Stimulated activated effector memory CD8-positive, alpha-beta T cell treated with anti-CD3 and anti-CD28 coated beads, Interleukin-12 subunit alpha, Interleukin-12 subunit beta, amount 100 ng/mL, for 72 hours (primary cell): ENCODE data around the gene NOP10.
"Not testable (repeated sequence)": the region's sequence is repeated elsewhere in the genome, so short reads cannot be mapped to it uniquely, and the experiment has no call there.

Experiments used
- ATAC-seq: fragments of 150-1000 bp; cut with Tn5 transposase; 2 replicates; pipeline ENCODE4 v1.10.0; 2021
- DNase-seq, 2 donors: peaks; one replicate each; pipeline ENCODE4 v3.0.0; 2021 to 2022; ENCODE audit warnings: low spot score in 2 of 2
- H3K27ac Mint-ChIP-seq: one replicate; pipeline ENCODE4 v1.8.0; 2022; ENCODE audit warnings: mild to moderate bottlenecking, mixed read lengths
- H3K36me3 Mint-ChIP-seq: one replicate; pipeline ENCODE4 v1.8.0; 2022; ENCODE audit warnings: mild to moderate bottlenecking, mixed read lengths
- H3K4me1 Mint-ChIP-seq: one replicate; pipeline ENCODE4 v1.8.0; 2022; ENCODE audit warnings: mixed read lengths
- H3K4me3 Mint-ChIP-seq: one replicate; pipeline ENCODE4 v1.8.0; 2022; ENCODE audit warnings: mild to moderate bottlenecking, mixed read lengths
- H3K9me3 Mint-ChIP-seq: one replicate; pipeline ENCODE4 v1.8.0; 2022; ENCODE audit warnings: mixed read lengths

Gene NOP10

DNA sequence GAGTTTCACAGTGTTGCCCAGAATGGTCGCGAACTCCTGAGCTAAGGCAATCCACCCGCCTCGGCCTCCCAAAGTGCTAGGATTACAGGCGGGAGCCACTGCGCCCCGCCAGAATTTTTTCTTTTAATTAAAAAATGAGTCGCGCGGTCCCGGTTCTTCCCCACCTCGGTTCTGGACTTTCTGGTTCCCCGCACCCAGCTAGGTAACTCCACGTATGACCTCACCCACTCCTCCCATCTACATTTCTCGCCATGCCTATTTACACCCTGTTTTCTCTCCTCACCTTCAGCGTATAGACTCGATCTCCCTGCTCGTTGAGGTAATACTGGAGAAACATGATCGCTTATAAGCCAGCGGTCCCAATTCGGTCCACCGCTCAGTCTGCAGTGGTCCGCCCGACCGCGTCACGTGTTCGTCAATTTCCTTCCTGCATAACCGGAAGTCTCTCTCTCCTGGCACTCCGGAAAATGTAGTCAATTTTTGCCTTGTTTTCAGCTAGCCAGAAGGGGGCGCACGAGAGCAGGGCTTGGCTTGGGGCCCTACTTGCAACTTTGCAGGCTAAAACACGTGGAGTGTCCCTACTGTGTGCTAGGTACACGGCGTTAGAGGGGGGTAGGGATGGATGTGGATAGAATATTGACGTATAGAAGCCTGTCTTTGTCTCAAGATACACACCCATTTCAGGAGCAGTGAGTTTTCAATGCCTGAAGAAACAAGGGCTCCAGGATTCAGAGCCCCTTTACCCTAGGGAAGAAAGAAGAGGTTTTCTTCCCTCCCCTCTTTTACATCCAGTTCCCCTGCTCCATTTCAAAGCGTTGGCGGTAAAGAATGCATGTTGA, at the start of gene NOP10, which contains the start of gene NUTM1:
Gene NOP10 (minus strand): TSS at position 400 of the 839 bp plus-strand sequence. CDS start 63 bp downstream, at position 337.
Gene NUTM1 (plus strand): TSS at position 579 of the 839 bp plus-strand sequence. CDS start 382 bp downstream, outside the sequence.
- peak; percentile 95 for ATAC-seq
- peaks cover 44% of the 10 kb centered on the region for H3K36me3 Mint-ChIP-seq
- no peak within 1 kb of the TSS for H3K4me3 Mint-ChIP-seq

DNA sequence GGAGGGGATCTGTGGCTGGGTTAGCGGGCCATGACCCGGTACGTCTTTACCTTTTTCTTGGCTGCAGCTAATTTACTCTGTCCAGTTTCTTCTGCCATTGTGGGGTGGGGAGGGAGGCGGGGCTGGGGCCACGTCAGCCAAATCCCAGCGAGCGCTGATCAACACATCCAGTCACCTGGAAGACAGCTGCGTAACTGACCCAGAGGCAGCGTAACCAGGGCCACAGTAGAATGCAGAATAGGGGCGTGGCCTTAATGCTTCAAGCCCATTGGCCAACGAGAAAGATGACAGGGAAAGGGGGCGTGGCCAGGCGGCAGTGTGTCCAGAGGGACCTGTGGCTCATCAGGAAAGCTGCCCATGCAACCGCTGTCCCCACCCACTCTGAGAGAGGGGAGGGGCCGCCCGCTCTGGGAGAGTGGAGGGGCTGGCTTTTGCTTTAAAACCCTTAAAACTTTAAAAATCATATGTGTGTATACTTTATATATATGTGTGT, 46.7 kb upstream of the NOP10 start:
- not testable (repeated sequence) for H3K27ac Mint-ChIP-seq, H3K36me3 Mint-ChIP-seq, H3K4me1 Mint-ChIP-seq, DNase-seq, H3K4me3 Mint-ChIP-seq, ATAC-seq, H3K9me3 Mint-ChIP-seq

More for the DNA sequence above, at the start of gene NOP10, which contains the start of gene NUTM1:
- peak; percentile 94 to 98 for DNase-seq
- peaks cover 12% of the 10 kb centered on the region for H3K4me1 Mint-ChIP-seq
- H3K9me3 Mint-ChIP-seq, result no peaks in the 10 kb centered on the region
- no peak within 1 kb of the TSS for H3K27ac Mint-ChIP-seq

DNA sequence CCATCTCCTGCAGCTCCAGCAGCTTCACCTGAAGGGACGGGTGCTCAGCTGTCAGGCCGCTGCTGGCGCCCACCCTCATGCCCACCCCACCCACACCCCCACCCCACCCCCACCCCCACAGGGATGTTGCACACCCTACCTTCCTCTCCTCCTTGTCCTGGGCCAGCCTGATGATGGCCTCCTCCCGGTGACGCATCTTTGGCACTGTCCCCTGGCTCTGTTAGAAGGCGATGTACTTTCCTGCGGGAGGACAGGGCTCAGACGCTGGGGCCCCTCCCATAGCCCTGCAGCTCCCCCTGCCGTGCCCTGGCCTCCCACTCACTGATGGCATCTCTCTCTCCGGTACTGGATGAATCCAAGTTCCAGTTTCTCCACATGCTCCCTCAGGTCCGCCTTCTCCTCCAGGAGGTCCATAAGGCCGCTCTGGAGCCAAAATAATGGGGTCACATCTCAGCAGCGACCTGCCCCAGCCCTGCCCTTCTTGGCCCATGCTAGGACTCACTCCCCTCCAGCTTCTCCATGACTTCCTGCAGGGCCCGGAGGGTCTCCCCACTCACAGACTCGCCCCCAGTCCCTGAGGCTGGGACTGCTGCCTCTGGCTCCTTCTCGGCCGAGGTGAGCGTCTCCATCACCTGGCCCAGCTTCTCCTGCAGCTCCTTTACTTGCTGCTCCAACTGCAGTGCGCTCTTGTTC, 39.0 kb upstream of the NOP10 start:
- not testable (repeated sequence) for H3K9me3 Mint-ChIP-seq, DNase-seq, ATAC-seq, H3K27ac Mint-ChIP-seq, H3K4me1 Mint-ChIP-seq, H3K4me3 Mint-ChIP-seq
- peaks cover 12% of the 10 kb centered on the region for H3K36me3 Mint-ChIP-seq

DNA sequence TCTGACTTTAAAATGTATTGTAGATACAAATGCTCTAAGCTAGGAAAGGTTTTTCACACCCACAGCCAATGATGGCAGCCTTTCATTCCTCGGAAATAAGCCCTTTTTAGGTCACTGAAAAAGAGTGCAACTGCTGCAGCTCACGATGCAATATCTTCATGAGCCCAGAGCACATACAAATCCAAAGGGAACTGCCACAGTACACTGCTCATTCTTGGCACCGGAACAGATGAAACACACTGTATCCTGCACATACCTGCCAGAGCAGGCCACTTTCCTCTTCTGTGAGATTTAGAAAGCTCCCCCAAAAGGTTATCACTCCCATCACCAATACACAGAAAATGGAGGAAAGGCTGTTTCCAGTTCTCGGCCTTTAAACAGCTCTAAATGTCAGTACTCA, 37.6 kb upstream of the NOP10 start:
- not testable (repeated sequence) for H3K4me1 Mint-ChIP-seq, H3K9me3 Mint-ChIP-seq, DNase-seq, H3K27ac Mint-ChIP-seq, H3K4me3 Mint-ChIP-seq, ATAC-seq
- peaks cover 12% of the 10 kb centered on the region for H3K36me3 Mint-ChIP-seq

DNA sequence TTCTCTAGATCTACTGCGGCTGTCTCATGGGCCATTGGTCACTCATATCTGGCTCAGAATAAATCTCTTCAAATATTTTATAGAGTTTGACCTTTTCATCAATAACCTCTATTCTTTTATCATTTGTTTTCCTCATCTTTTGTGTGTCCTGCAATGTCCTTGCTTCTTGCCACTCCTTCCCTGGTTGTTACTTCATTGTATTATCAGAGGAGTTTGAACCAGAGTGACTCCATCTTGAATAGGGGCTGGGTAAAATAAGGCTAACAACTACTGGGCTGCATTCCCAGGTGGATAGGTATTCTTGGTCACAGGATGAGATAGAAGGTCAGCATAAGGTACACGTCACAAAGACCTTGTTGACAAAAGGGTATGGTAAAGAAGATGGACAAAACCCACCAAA, 33.9 kb upstream of the NOP10 start:
- ATAC-seq (no peak), DNase-seq (no peak)
- H3K27ac Mint-ChIP-seq, result no peak overlapping the region
- H3K4me3 Mint-ChIP-seq, result no peak overlapping the region
- H3K36me3 Mint-ChIP-seq, result peaks cover 12% of the 10 kb centered on the region
- no peaks in the 10 kb centered on the region for H3K9me3 Mint-ChIP-seq
- H3K4me1 Mint-ChIP-seq, result no peaks in the 10 kb centered on the region

DNA sequence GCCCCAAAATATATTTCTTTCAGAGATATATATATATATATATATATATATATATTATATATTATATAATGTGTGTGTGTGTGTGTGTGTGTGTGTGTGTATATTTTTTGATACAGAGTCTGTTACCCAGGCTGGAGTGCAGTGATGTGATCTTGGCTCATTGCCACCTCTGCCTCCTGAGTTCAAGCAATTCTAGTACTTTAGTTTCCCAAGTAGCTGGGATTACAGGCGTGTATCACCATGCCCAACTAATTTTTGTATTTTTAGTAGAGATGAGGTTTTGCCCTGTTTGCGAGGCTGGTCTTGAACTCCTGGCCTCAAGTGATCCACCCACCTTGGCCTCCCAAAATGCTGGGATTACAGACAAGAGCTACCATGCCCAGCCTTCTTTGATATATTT, 32.6 kb upstream of the NOP10 start:
- ATAC-seq, H3K9me3 Mint-ChIP-seq, H3K36me3 Mint-ChIP-seq, H3K4me3 Mint-ChIP-seq, H3K4me1 Mint-ChIP-seq, H3K27ac Mint-ChIP-seq, DNase-seq: not testable (repeated sequence)

DNA sequence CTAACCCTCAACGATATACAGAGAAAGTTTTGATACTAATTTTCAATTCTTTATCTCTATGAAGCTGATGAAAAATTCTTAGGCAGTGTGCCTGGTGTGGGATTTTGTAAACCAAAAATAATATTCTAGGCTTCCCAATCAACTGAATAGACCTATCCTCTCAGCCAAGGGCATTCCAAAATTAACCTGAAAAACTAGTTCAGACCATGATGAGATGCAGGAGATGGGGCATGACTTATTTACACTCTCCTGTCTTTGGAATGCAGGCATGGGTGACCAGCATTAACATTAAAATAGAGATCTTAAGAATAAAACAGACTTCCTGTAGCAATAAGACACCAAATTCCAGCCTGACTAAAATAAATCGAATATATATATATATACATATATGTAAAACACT, 31.9 kb upstream of the NOP10 start:
- no peak overlapping the region for H3K27ac Mint-ChIP-seq
- peaks cover 7% of the 10 kb centered on the region for H3K36me3 Mint-ChIP-seq
- peaks cover 5% of the 10 kb centered on the region for H3K4me1 Mint-ChIP-seq
- DNase-seq (no peak), ATAC-seq (no peak)
- no peak overlapping the region for H3K4me3 Mint-ChIP-seq
- no peaks in the 10 kb centered on the region for H3K9me3 Mint-ChIP-seq

DNA sequence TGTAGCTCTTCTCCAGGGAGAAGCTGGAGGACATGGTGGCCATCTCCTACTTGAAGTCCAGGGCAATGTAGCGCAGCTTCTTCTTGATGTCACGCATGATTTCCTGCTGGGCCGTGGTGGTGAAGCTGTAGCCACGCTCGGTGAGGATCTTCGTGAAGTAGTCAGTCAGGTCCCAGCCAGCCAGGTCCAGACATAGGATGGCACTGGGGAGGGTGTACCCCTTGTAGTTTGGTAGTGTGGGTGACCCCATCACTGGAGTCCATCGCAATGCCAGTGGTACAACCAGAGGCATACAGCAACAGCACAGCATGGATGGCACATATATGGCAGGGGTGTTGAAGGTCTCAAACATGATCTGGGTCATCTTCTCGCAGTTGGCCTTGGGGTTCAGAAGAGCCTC, 31.0 kb upstream of the NOP10 start:
- peaks cover 7% of the 10 kb centered on the region for H3K36me3 Mint-ChIP-seq
- H3K9me3 Mint-ChIP-seq, result no peaks in the 10 kb centered on the region
- H3K4me1 Mint-ChIP-seq, result peaks cover 14% of the 10 kb centered on the region
- H3K27ac Mint-ChIP-seq, result peak overlapping the region; percentile 3
- DNase-seq (no peak), ATAC-seq (no peak)
- no peak overlapping the region for H3K4me3 Mint-ChIP-seq

DNA sequence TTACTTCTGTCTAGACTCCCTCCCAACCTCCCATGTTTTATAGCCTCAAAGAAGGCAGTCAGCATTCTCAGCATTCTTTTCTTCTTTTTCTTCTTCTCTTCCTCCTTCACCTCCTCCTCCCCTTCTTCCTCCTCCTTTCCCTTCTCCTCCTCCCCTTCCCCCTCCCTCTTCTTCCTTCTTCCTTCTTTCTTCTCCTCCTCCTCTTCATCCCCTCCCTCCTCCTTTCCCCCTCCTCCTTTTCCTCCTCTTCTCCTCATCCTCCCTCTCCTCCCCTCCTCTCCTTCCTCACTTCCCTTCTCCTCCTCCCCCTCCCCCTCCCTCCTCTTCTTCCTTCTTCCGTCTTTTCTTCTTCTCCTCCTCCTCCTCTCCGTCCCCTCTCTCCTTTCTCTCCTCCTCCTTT, 27.7 kb upstream of the NOP10 start:
- no peak for ATAC-seq
- H3K27ac Mint-ChIP-seq, result peak overlapping the region; percentile 68
- no peaks in the 10 kb centered on the region for H3K9me3 Mint-ChIP-seq
- DNase-seq, result no peak
- H3K4me1 Mint-ChIP-seq, result peaks cover 29% of the 10 kb centered on the region
- no peak overlapping the region for H3K4me3 Mint-ChIP-seq
- H3K36me3 Mint-ChIP-seq, result peaks cover 12% of the 10 kb centered on the region

DNA sequence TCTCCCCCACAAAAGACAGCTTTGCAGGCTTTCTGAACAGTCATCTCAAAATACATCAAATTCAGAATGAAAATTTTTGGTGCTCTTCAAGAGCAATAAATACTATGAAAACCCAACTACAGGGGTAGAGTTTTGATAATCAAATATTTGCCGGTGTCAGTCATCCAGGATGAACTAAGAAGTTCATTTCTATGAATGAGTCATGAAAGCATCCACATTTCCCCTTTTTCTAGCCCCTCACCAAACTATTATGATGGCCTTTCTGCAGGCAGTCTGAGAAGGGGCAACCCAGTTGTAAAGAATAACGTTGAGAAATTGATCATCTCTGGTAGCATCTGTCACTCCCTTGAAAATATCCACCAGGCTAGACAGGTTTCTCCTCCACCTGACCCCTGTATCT, 27.2 kb upstream of the NOP10 start:
- ATAC-seq, result no peak
- no peaks in the 10 kb centered on the region for H3K9me3 Mint-ChIP-seq
- H3K36me3 Mint-ChIP-seq, result peaks cover 17% of the 10 kb centered on the region
- DNase-seq, result no peak
- peaks cover 34% of the 10 kb centered on the region for H3K4me1 Mint-ChIP-seq
- peak overlapping the region; percentile 85 for H3K4me3 Mint-ChIP-seq
- peak overlapping the region; percentile 68 for H3K27ac Mint-ChIP-seq

DNA sequence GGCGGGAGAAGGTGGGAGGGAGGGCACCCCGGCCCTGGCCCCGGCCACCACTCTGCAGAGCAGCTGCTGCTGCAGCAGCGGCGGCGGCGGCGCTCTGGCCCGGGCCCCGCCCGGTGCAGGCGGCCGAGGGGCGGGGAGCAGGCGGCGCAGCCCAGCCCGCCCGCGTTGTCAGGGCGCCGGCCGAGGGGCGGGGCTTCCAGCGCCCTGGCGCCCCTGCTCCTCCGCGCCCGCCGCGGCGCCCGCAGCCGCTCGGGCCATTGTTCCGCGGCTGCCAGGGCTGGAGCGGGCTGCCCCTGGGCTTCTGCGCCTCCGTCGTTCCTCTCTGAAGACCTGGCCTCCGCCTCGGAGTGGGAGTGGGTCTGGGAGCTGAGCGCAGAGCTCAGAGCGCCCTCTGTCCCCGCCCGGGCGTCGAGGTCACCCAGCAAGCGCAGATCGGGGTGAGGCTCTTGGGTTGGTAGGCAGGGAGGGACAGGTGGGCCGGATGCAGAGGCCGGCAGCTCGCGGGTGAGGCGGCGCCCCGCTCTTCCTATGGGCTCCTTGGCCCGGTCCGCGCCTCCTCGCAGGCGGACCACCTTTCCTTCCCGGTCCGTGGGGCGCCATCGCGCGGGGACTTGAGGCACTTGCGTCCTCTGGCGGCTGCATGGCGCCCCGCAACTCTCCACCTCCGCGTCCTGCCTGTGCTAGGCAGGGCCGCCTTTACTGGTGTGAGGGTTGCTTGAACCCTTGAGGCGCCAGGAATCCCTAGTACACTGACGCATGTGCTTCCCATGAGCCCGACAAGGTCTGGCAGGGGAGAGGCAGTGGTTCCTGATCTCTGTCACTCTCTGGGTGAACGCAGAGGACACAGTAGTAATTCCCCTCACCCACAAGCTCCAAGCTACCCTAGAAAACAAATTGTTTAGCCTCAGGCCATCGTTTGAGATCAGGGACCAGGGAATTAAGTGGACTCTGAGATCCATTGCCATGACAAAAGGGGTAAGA, 24.5 kb upstream of the NOP10 start, which contains the start of gene LPCAT4:
Gene LPCAT4 (minus strand): TSS at position 96 of the 981 bp plus-strand sequence. CDS start 96 bp downstream, outside the sequence.
- Mint-ChIP-seq H3K4me1 (peaks cover 48% of the 10 kb centered on the region), H3K27ac (peak within 1 kb of the TSS; percentile 92), H3K9me3 (no peaks in the 10 kb centered on the region), H3K36me3 (peaks cover 38% of the 10 kb centered on the region), H3K4me3 (peak within 1 kb of the TSS; percentile 85)
- DNase-seq (peak; percentile 83 to 93), ATAC-seq (peak; percentile 91)

DNA sequence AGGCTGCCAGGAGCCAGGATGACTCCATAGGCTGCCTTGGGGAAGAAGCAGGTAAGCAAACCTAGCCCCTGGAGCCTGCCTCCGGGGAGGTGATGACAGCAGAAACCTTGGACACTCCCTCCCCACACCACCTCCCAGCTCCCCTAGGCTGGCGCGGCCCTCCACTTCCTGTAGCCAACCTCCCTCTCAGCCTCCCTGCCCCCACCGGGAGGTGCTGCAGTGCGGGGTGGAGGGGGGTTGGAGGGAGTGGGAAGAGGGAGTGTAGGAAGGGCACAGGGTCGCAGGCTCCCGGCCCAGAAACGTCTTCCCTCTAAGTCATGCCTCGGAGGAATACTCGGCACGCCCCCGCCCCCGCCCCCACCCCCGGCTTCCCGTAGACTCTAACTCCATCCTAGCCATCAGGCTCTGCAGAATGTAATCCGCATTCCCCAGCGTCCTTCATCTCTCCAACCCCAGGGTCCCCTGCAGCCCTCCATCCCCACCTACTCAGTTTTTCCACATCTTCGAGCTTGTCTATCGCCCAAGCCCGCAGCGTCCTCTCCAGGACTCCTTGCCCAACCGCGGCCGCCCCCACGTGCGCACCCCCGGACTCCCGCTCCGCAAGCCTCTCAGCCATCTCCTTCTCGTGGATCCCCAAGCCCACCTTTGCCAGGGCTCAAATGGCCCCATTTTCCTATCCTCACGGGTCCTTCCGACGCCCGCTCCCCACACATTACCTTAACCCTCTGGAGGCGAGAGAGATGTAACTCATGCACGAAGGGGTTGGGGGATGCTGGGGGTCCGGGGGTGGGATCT, 23.5 kb upstream of the NOP10 start:
- no peaks in the 10 kb centered on the region for H3K9me3 Mint-ChIP-seq
- H3K36me3 Mint-ChIP-seq, result peaks cover 47% of the 10 kb centered on the region
- peak overlapping the region; percentile 85 for H3K4me3 Mint-ChIP-seq
- ATAC-seq (peak; percentile 14), DNase-seq (peak; percentile 26 to 74)
- peaks cover 48% of the 10 kb centered on the region for H3K4me1 Mint-ChIP-seq
- H3K27ac Mint-ChIP-seq, result peak overlapping the region; percentile 92

DNA sequence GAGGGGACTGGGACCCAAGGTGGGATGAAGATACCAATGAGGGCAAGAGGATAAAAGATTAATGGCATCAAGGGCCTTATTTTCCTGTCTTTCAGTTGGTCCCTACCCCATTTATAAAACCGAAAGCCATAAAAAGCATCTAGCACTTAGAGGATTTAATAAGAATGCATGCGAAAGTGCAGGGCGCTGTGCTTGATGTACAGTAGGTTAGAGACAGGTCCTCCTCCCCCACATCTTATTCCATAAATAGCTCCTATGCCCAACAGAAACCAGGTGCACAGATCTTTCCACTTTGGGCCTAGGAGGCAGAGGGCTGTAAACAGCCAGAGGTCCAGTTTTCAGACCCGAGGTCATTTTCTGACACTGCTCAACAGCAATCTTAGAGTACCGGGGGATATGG, 22.9 kb upstream of the NOP10 start:
- DNase-seq (no peak), ATAC-seq (no peak)
- no peaks in the 10 kb centered on the region for H3K9me3 Mint-ChIP-seq
- peak overlapping the region; percentile 85 for H3K4me3 Mint-ChIP-seq
- peaks cover 53% of the 10 kb centered on the region for H3K36me3 Mint-ChIP-seq
- H3K27ac Mint-ChIP-seq, result peak overlapping the region; percentile 92
- H3K4me1 Mint-ChIP-seq, result peaks cover 48% of the 10 kb centered on the region
